LNCAP (cell line): ENCODE results near the gene ADGRG7.

Source experiments
- CTCF ChIP-seq: fragments of 450-650 bp; IDR thresholded peaks from 2 replicates; pipeline ENCODE4 v1.5.1; 2017; ENCODE audit warnings: mild to moderate bottlenecking

Gene ADGRG7

GRCh38 chr3:100621251-100621650 is 11.8 kb downstream of the ADGRG7 start:
- no peak for TF ChIP-seq CTCF

- TF ChIP-seq CTCF: no peak
Observed at GRCh38 chr3:100627491-100627890, 18.1 kb downstream of the ADGRG7 start.

- no peak for TF ChIP-seq CTCF
Observed at GRCh38 chr3:100629421-100630127, 20.2 kb downstream of the ADGRG7 start.

GRCh38 chr3:100630664-100631063 is 21.3 kb downstream of the ADGRG7 start:
- TF ChIP-seq CTCF: no peak

GRCh38 chr3:100631236-100631635 is 21.8 kb downstream of the ADGRG7 start:
- TF ChIP-seq CTCF: no peak

GRCh38 chr3:100634493-100635272 is 25.3 kb downstream of the ADGRG7 start:
- peak; percentile 48; the same call in 1 of the 2 replicates for TF ChIP-seq CTCF

GRCh38 chr3:100635273-100635701 is 25.9 kb downstream of the ADGRG7 start:
- TF ChIP-seq CTCF: no peak
